Upper lobe of right lung (tissue), 1 donor: ENCODE results near the gene SREBF1. TPM values are rescaled to one million over a fixed set of nuclear protein-coding genes. Genes with fewer than 3 reads are reported as not detected.

ENCODE experiments used
- ATAC-seq: fragments of 200-7000 bp; cut with Tn5 transposase; one replicate; pipeline ENCODE4 v1.9.1; 2020; ENCODE audit warnings: mild to moderate bottlenecking, moderate library complexity
- DNase-seq: peaks from one replicate; pipeline ENCODE4 v3.0.0-alpha.2; 2020
- H3K27ac ChIP-seq: fragments of 200-600 bp; one replicate; pipeline ENCODE4 v1.8.0; 2022
- H3K27me3 ChIP-seq: fragments of 200-600 bp; one replicate; pipeline ENCODE4 v1.8.0; 2022; ENCODE audit warnings: mild to moderate bottlenecking
- H3K36me3 ChIP-seq: fragments of 200-600 bp; one replicate; pipeline ENCODE4 v1.8.0; 2022
- H3K4me1 ChIP-seq: fragments of 200-600 bp; one replicate; pipeline ENCODE4 v1.8.0; 2022
- H3K4me3 ChIP-seq: fragments of 200-600 bp; one replicate; pipeline ENCODE4 v1.8.0; 2022; ENCODE audit warnings: mild to moderate bottlenecking
- H3K9me3 ChIP-seq: fragments of 200-600 bp; one replicate; pipeline ENCODE4 v1.8.0; 2022
- CTCF ChIP-seq: fragments of 200-600 bp; IDR thresholded peaks from one replicate; pipeline ENCODE4 v1.8.0; 2022; ENCODE audit warnings: antibody characterized with exemption
- intact Hi-C: fragments of 100-400 bp; cut with DNase I; formaldehyde crosslinking; loops from one replicate; pipeline ENCODE4 v1.11.0; 2022
- total RNA-seq: library from RNA; stranded (reverse); fragmentation: NEBNext Ultra II Directional; extraction: Animal tissue kit (Norgen Biotek cat#: 25700); gene quantifications from one replicate; pipeline ENCODE4 v1.2.1, GENCODE V29; 2021
- donor health status: DM: no; HTN: yes; CAD: no; lungs with severe emphysema.

The SREBF1 gene
- total RNA-seq, 1 donor from 2014 or later, result 80.8 TPM

DNA sequence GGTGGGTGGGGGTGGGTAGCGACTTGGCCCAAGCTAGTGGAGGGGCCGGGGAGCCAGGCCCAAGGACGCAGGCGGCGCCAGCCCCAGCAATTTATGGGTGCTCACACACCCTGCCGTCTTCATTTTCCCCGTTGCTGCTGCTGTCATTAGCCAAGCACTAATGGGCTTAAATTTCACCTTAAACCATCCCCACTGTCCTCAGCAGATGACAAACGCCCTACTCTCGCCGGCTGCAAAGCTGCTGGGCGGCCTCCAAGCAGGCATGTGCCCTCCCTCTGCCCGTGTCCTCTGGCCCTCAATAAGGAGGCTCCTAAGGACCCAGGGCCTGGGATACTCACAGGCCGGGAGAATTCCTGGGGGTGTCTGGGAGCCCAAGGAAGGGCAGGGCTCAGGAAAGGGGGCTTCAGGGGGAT lies 66.1 kb downstream of the SREBF1 start:
- Histone ChIP-seq H3K27me3 (no peaks in the 10 kb centered on the region), H3K27ac (no peak overlapping the region), H3K36me3 (no peaks in the 10 kb centered on the region), H3K9me3 (no peaks in the 10 kb centered on the region), H3K4me1 (peaks cover 17% of the 10 kb centered on the region), H3K4me3 (no peak overlapping the region)
- DNase-seq (no peak), ATAC-seq (no peak)
- no peak for TF ChIP-seq CTCF
- intact Hi-C loops, result no loop called here

DNA sequence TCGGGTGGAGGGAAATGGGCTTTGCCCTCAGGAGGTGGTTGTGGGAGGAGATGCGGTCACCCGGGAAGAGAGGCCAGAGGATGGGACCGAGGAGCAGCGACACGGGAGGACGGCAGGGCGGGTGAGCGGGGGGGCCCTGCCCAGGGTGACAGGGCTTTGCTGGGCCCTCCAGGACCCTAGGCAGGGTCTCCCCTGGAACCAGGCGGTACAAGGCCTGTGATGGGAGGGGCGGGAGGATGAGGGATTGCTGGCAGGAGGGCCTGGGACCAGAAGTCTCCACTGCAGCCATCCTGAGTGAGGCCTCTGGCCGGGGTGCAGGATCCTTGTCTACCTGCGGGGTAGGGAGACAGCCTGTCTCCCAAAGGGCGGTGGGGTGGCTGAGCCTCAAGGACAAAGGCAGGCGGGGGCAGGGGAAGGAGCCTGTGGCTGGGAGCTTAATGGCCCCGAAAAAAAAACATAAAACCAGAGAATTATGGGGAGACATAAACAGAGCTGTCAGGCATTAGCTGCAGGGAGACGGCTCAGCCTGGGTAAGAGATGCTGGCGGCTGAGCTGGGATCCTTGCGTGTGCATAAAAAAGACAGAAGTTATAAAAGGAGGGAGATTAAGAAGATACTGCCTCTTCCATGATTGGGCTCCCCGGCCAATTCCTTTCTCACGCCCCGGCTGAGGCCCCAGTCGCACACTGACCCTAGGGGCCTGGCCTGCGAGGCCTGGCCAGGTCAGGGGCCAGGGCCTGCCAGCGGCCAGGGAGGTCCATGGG lies 66.7 kb downstream of the SREBF1 start:
- TF ChIP-seq CTCF, result no peak
- DNase-seq (no peak), ATAC-seq (no peak)
- intact Hi-C loops, result no loop called here
- Histone ChIP-seq H3K27ac (no peak overlapping the region), H3K27me3 (no peaks in the 10 kb centered on the region), H3K9me3 (no peaks in the 10 kb centered on the region), H3K36me3 (no peaks in the 10 kb centered on the region), H3K4me3 (no peak overlapping the region), H3K4me1 (peaks cover 17% of the 10 kb centered on the region)

GRCh38 chr17:17768424-17769088 lies 68.2 kb downstream of the SREBF1 start:
- Histone ChIP-seq H3K36me3 (no peaks in the 10 kb centered on the region), H3K4me1 (peaks cover 6% of the 10 kb centered on the region), H3K4me3 (no peak overlapping the region), H3K9me3 (no peaks in the 10 kb centered on the region), H3K27ac (no peak overlapping the region), H3K27me3 (no peaks in the 10 kb centered on the region)
- peak; percentile 46 for ATAC-seq
- TF ChIP-seq CTCF, result no peak
- no peak for DNase-seq
- intact Hi-C loops, result no loop called here

- H3K4me1 ChIP-seq, result peaks cover 6% of the 10 kb centered on the region
Measured at GRCh38 chr17:17767887-17768418, 68.8 kb downstream of the SREBF1 start.

More at GRCh38 chr17:17767887-17768418, 68.8 kb downstream of the SREBF1 start:
- ATAC-seq (no peak), DNase-seq (no peak)
- Histone ChIP-seq H3K4me3 (no peak overlapping the region), H3K27ac (no peak overlapping the region), H3K27me3 (no peaks in the 10 kb centered on the region), H3K36me3 (no peaks in the 10 kb centered on the region), H3K9me3 (no peaks in the 10 kb centered on the region)
- no peak for TF ChIP-seq CTCF
- intact Hi-C loops, result no loop called here
